Left renal cortex interstitium (tissue), 4 donors: ENCODE data around the gene KANSL3. TPM values are rescaled to one million over a fixed set of nuclear protein-coding genes. Genes with fewer than 3 reads are reported as not detected.

Source experiments
- DNase-seq, 4 donors: peaks; one replicate each; pipeline ENCODE4 v3.0.0-alpha.2; 2013; ENCODE audit warnings: low read depth in 4 of 4, low spot score in 2 of 4, missing footprints in 1 of 4
- polyA plus RNA-seq, 4 donors: library from polyadenylated mRNA; unstranded; fragments of 120-200 nt; gene quantifications; one replicate each; pipeline ENCODE4 v1.2.1, GENCODE V29; 2013; ENCODE audit not compliant: insufficient read length in 4 of 4

KANSL3 gene
- polyA plus RNA-seq, 4 donors, result 48.1 to 63.8 (median 55.9) TPM

DNA sequence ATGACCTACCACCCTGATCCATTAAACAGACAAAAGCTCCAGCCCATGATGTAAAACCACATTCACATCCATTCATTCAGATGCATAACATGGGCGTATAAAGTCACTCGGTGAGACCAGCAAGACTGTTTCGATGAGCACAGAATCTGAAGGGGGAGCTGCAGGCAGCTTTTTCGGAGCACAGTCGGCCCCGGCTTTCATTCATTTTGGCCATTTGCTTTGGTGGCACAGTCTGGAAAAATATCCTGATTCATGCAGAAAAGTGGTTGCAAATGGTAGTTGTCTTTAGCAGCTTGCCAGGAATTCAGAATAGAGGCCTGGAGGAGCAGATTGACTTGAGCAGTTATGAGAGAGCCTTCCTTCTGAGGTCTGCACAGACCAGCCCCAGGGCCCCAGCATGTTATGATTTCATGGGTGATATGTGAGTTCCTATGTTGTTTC is 90.4 kb downstream of the KANSL3 start:
- no peak for DNase-seq

DNA sequence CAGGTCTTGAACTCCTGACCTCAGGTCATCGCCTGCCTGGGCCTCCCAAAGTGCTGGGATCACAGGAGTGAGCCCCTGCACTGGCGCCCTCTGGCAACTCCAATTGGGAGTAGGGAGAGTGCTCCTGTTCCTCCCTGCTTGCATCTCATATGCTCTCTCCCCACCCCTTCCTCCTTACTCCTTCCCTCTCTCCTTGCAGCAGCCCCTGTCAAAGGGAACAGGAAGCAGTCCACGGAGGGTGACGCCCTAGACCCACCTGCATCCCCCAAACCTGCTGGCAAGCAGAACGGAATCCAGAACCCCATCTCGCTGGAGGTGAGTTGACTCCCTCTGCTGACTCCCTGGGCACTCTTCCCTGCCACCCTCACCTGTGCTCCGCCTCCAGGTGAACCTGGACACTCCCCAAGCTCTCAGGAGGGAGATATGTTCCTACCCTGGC is 90.9 kb downstream of the KANSL3 start:
- no peak for DNase-seq

DNA sequence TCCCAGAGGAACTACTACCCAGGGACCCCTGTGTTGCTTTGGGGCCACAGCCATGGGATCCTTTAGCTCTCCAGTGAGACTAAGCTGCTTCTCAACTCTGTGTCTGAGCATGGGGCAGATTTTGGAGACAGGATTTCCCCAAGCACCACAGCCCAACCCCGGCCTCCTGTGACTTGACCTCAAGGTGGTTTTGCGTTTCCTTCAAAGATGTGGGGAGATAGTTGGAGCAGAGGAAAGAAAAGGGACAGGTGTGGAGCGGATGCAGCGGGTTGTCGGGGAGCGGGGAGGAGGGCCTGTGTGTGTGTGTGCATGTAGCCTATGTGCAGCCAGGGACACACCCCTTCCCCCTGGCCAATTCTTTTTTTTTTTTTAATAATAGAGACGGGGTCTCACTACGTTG is 91.3 kb downstream of the KANSL3 start:
- DNase-seq, result no peak

DNA sequence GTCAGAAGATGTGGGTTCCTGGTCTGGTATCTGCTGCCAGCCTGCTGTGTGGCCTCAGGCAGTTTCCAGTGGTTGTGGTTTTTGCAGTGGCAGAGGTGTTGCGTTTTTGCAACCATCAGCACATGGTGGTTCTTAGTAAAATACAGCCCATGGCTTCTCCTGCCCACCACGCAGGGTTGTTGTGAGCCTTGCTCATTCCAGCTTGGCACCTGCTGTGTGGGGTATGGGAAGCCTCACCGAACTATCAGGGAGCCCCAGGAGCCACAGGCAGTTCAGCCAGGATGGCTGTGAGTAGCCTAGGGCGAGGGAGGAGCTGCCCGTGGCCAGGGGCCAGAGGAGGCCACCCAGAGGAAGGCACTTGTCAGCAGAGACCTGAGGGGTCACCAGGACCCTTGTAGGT is 91.8 kb downstream of the KANSL3 start:
- no peak for DNase-seq

Other genes starting within 250 kb of the KANSL3 start
- gene NEURL3, start 133.0 kb downstream of the KANSL3 start, polyA plus RNA-seq, result 1 to 10 TPM; 4.5 to 7.5 (median 6.2) TPM
- gene ARID5A, start 101.6 kb downstream of the KANSL3 start, polyA plus RNA-seq, result 1 to 10 TPM; 4.3 to 6.9 (median 5.4) TPM
- gene FER1L5, start 4.5 kb upstream of the KANSL3 start, polyA plus RNA-seq, result 1 to 10 TPM in 2 of 4 donors, under 1 TPM in 2; 0.59 to 2.7 (median 1.5) TPM
- gene LMAN2L, start 101.8 kb upstream of the KANSL3 start, polyA plus RNA-seq, result 10 to 100 TPM; 48.8 to 52.7 (median 51.4) TPM
- gene CNNM4, start 122.6 kb upstream of the KANSL3 start, polyA plus RNA-seq, result 10 to 100 TPM; 12.1 to 16.2 (median 13.4) TPM
- 10 to 100 TPM; 26.5 to 43.5 (median 32.9) TPM for gene CNNM3, start 178.0 kb upstream of the KANSL3 start, polyA plus RNA-seq
- 1 to 10 TPM; 2.4 to 7.3 (median 4.8) TPM for gene ANKRD23, start 205.7 kb upstream of the KANSL3 start, polyA plus RNA-seq
- 10 to 100 TPM in 2 of 4 donors, 1 to 10 TPM in 2; 8.3 to 12.0 (median 9.6) TPM for gene ANKRD39, start 219.7 kb upstream of the KANSL3 start, polyA plus RNA-seq
- 10 to 100 TPM; 31.9 to 52.8 (median 43.4) TPM for gene SEMA4C, start 231.8 kb upstream of the KANSL3 start, polyA plus RNA-seq